Measurements from ENCODE around the gene SOHLH1. TPM values are rescaled to one million over a fixed set of nuclear protein-coding genes. Genes with fewer than 3 reads are reported as not detected.

Gene SOHLH1
- total and polyA plus RNA-seq, 7 donors, result not detected

DNA sequence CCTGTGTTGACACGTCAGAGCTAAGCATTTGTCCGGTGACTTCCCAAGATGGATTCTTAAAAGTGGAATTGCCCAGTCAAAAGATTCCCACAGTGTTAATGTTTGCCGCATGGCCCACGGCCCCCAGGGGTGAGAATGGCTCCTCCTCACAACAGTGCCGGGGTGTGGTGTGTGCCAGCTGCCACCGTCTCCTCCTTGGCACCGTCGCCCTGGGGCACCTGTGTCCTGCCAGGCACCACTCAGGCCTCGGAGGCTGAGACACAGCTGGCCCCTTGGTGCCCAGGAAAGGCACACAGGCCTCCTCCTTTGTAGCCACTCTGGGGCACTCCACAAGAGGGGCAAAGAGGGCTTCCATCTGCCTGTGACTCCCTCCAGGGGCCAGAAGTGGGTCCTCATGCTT lies 7.0 kb upstream of the SOHLH1 start:
- WGBS, 2 donors, result 62 to 84% methylated on average over 9 of the region's 9 CpGs
- no peak for DNase-seq
- TF ChIP-seq POLR2AphosphoS5 (IDR thresholded peaks at IDR 0.05), result no peak
- TF ChIP-seq POLR2A (IDR thresholded peaks at IDR 0.05), result no peak
- TF ChIP-seq, protein P1, sequence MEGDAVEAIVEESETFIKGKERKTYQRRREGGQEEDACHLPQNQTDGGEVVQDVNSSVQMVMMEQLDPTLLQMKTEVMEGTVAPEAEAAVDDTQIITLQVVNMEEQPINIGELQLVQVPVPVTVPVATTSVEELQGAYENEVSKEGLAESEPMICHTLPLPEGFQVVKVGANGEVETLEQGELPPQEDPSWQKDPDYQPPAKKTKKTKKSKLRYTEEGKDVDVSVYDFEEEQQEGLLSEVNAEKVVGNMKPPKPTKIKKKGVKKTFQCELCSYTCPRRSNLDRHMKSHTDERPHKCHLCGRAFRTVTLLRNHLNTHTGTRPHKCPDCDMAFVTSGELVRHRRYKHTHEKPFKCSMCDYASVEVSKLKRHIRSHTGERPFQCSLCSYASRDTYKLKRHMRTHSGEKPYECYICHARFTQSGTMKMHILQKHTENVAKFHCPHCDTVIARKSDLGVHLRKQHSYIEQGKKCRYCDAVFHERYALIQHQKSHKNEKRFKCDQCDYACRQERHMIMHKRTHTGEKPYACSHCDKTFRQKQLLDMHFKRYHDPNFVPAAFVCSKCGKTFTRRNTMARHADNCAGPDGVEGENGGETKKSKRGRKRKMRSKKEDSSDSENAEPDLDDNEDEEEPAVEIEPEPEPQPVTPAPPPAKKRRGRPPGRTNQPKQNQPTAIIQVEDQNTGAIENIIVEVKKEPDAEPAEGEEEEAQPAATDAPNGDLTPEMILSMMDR (IDR thresholded peaks at IDR 0.05), result no peak
- TF ChIP-seq EP300 (IDR thresholded peaks at IDR 0.05), result no peak
- H3K27me3 ChIP-seq, result peaks cover 19 to 68% (median 62%) of the 10 kb centered on the region in 3 donors
- no peak overlapping the region for H3K27ac ChIP-seq
- H3K4me3 ChIP-seq, result no peak overlapping the region
- no peaks in the 10 kb centered on the region for H3K36me3 ChIP-seq
- peaks cover 0 to 17% (median 12%) of the 10 kb centered on the region in 4 donors for H3K4me1 ChIP-seq
- H3K9me3 ChIP-seq, result no peaks in the 10 kb centered on the region
- intact Hi-C loops (cut with DNase I), result no loop called here

DNA sequence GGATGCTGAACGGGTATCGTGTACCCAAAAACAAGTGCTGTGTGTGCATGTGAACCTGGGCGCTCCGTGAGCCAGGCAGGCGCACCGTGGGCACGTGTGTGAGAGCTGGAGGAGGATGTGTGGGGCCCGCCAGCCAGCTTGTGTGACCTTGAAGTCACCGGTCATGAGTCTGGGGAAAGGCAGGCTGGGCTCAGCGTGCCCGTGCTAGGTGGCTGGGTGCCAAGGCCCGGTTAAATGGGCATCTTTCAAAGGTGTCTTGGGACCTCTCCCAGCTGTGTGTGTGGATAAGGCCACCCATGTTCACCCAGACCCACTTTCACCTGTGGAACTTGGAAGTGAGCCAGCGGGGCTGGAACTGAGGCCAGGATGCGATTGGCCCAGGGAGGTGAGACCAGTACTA lies 6.1 kb upstream of the SOHLH1 start:
- intact Hi-C loops (cut with DNase I), result no loop called here
- H3K36me3 ChIP-seq, result no peaks in the 10 kb centered on the region
- WGBS, 2 donors, result 45 to 74% methylated on average over 14 of the region's 14 CpGs
- H3K4me1 ChIP-seq, result peaks cover 0 to 17% (median 12%) of the 10 kb centered on the region in 4 donors
- H3K27ac ChIP-seq, result no peak overlapping the region
- no peak overlapping the region for H3K4me3 ChIP-seq
- TF ChIP-seq POLR2A (IDR thresholded peaks at IDR 0.05), result no peak
- TF ChIP-seq POLR2AphosphoS5 (IDR thresholded peaks at IDR 0.05), result no peak
- TF ChIP-seq EP300 (IDR thresholded peaks at IDR 0.05), result no peak
- TF ChIP-seq, protein P1 (IDR thresholded peaks at IDR 0.05), result no peak
- H3K27me3 ChIP-seq, result peaks cover 19 to 67% (median 67%) of the 10 kb centered on the region in 3 donors
- DNase-seq, result no peak
- no peaks in the 10 kb centered on the region for H3K9me3 ChIP-seq

DNA sequence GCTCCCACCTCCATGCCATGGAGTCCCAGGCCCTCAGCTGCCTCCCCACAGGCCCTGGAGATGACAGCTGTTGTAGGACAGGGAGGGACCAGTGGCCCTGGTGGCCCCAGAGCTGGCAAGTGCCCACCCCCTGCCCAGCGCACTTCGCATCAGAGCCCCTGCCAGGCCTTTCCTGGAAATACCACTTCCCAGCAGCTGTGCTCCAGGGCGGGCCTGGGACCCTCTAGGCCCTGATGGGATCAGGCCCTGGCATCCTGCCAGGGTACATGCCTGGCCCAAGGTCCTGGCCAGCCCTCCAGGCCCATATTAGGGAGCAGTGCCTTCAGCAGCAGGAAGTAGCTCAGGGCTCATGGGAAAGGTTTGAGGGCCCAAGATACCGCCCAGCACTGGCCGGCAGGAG lies 5.2 kb upstream of the SOHLH1 start:
- peaks cover 19 to 67% (median 67%) of the 10 kb centered on the region in 3 donors for H3K27me3 ChIP-seq
- 72 to 73% methylated on average over 5 of the region's 5 CpGs for WGBS, 2 donors
- H3K9me3 ChIP-seq, result no peaks in the 10 kb centered on the region
- DNase-seq, result no peak
- peaks cover 0 to 17% (median 12%) of the 10 kb centered on the region in 4 donors for H3K4me1 ChIP-seq
- TF ChIP-seq POLR2AphosphoS5 (IDR thresholded peaks at IDR 0.05) (no peak), POLR2A (IDR thresholded peaks at IDR 0.05) (no peak), EP300 (IDR thresholded peaks at IDR 0.05) (no peak)
- TF ChIP-seq, protein P1 (IDR thresholded peaks at IDR 0.05), result no peak
- H3K4me3 ChIP-seq, result no peak overlapping the region
- H3K27ac ChIP-seq, result no peak overlapping the region
- intact Hi-C loops (cut with DNase I), result no loop called here
- no peaks in the 10 kb centered on the region for H3K36me3 ChIP-seq

DNA sequence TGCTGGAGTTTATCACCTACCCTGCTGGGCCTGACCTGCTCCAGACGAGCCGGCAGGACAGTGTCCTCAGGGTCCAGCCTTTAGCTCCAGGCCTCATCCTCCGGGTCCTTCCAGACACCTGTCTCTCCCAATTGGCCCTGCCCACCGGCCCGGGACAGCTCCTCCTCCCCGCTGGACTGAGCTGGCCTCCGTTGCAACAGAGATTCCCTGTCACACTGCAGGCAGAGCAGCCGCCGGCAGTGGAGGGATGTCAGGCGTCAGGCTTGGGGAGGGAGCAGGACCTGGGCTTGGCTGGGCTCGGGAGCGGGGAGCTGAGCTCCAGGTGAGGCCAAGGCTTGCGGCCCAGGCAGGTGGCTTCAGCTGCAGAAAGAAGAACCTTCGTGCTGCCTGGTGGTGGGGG lies 4.4 kb upstream of the SOHLH1 start:
- WGBS, 2 donors, result 18 to 36% methylated on average over 14 of the region's 14 CpGs
- no peak for DNase-seq
- peaks cover 0 to 17% (median 12%) of the 10 kb centered on the region in 4 donors for H3K4me1 ChIP-seq
- no peaks in the 10 kb centered on the region for H3K9me3 ChIP-seq
- no peak for TF ChIP-seq EP300 (IDR thresholded peaks at IDR 0.05)
- TF ChIP-seq POLR2A (IDR thresholded peaks at IDR 0.05), result no peak
- TF ChIP-seq POLR2AphosphoS5 (IDR thresholded peaks at IDR 0.05), result no peak
- intact Hi-C loops (cut with DNase I), result no loop called here
- no peaks in the 10 kb centered on the region for H3K36me3 ChIP-seq
- H3K27ac ChIP-seq, result no peak overlapping the region
- H3K4me3 ChIP-seq, result no peak overlapping the region
- H3K27me3 ChIP-seq, result peaks cover 19 to 67% (median 67%) of the 10 kb centered on the region in 3 donors

DNA sequence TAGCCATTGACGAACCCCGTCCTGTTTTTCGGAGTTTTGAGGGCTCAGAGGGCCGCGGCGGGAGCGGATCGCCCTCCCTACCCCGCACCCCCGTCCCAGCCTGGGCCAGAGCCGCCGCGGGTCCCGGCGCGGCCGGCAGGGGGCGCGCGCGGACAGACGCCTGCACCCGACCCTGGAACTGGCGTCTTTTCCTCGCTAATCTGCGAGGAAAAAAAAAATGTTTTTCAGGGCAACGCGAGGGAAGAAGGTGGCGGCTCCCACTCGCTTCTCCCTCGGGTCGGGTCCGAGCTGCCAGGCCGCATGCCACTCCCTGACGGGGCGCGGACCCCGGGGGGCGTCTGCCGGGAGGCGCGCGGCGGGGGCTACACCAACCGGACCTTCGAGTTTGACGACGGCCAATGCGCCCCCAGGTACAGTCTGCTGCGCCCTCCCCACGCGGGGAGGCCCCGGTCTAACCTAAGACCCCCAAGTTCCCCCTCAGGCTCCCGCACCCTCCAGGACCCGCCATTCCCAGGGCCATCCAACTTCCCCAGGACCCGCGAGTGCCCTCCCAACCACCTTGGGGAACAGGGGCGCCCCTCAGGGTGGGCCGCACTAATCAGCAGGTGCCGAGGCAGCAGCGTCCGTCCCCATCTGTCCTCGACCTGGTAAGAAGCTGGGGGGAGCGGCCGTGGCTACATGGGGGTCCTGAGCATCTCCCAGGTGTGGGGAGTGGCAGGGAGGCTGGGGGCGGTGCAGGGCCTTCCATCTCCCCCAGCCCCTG lies 2.9 kb upstream of the SOHLH1 start, which contains the start of gene KCNT1:
Gene KCNT1 (plus strand): TSS at position 227 of the 763 bp plus-strand sequence. CDS start 74 bp downstream, at position 301.
- H3K4me3 ChIP-seq, result peak within 1 kb of the TSS in 1 of 4 donors; percentile 19

More for the DNA sequence above, 2.9 kb upstream of the SOHLH1 start, which contains the start of gene KCNT1:
- H3K4me1 ChIP-seq, result peaks cover 0 to 17% (median 12%) of the 10 kb centered on the region in 4 donors
- WGBS, 2 donors, result 14 to 15% methylated on average over 66 of the region's 66 CpGs
- TF ChIP-seq, protein P1 (IDR thresholded peaks at IDR 0.05), result peak in 2 of 4 experiments; percentile 51 to 94
- TF ChIP-seq POLR2AphosphoS5 (IDR thresholded peaks at IDR 0.05), result no peak
- H3K9me3 ChIP-seq, result no peaks in the 10 kb centered on the region
- H3K27ac ChIP-seq, result no peak within 1 kb of the TSS
- intact Hi-C loops (cut with DNase I), result no loop called here
- H3K27me3 ChIP-seq, result peaks cover 19 to 63% (median 63%) of the 10 kb centered on the region in 3 donors
- no peak for DNase-seq
- H3K36me3 ChIP-seq, result no peaks in the 10 kb centered on the region

Measured in sigmoid colon (tissue), 7 donors.